ENCODE data around the gene SH3PXD2A. TPM values are rescaled to one million over a fixed set of nuclear protein-coding genes. Genes with fewer than 3 reads are reported as not detected.

Gene SH3PXD2A
- total and polyA plus RNA-seq, 4 donors = 18.7 to 69.1 (median 42.5) TPM

- H3K27ac ChIP-seq (ENCODE audit: low read depth in 1 of 2, low read length in 2 of 2) = peak overlapping the region; percentile 0 to 85
- WGBS, 2 donors = 2 to 6% methylated on average over 19 of the region's 19 CpGs
- no peak overlapping the region for H3K4me3 ChIP-seq (ENCODE audit: low read length in 2 of 2)
- H3K9me3 ChIP-seq (ENCODE audit: control insufficient read depth, low read length) = no peaks in the 10 kb centered on the region
- H3K4me1 ChIP-seq (ENCODE audit: control insufficient read depth in 1 of 2, insufficient read depth in 2 of 2, low read length in 2 of 2) = peaks cover 4 to 5% of the 10 kb centered on the region in 2 donors
- ATAC-seq (ENCODE audit: low FRiP score) (peak; percentile 83), DNase-seq (peak; percentile 86 to 91)
- H3K36me3 ChIP-seq (ENCODE audit: control insufficient read depth in 1 of 2, insufficient read depth in 2 of 2, low read length in 1 of 2) = no peaks in the 10 kb centered on the region
- intact Hi-C loops (cut with DNase I) = no loop called here
- H3K27me3 ChIP-seq (ENCODE audit: control insufficient read depth in 1 of 2, insufficient read depth in 2 of 2, low read length in 1 of 2) = no peaks in the 10 kb centered on the region
These were observed 236.6 kb downstream of the SH3PXD2A start for GRCh38 chr10:103618575-103619423.

DNA sequence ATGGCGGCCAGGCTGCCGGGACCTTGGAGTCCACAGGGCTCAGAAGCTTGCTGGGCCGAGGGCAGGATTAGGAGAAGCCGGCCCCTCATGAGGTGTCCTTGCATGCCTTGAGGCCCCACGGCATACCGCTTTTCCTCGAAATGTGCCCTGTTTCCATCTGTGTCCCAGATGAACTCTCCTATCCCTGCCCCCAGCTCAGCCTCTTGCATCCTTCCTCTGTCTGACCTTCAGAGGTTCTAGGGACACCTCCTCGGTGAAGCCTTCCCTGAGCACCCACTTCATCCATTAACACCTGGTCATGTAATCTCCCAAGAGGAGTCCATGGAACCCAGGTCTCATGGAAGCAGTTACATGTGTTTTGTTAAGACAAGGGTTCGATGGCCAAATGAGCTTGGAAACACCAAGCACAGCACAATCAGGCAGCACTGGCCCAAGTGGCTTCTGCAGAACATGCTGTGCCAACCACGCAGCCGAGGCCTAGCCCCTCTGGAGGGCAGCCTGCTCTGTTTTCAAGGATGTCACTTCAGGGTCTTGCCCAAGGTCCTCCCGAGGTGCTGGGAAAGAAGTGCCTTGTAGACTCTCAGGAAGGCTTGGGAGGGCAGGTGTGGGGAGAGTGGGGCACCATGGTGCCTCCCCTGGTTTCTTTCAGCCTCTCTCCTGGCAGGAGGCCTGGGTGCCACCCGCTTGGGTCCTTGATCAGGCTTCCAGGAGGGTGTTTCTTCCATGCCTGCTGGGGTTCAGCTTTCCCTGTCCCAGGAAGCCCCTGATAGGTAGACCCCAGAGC, 237.6 kb downstream of the SH3PXD2A start:
- intact Hi-C loops (cut with DNase I) = no loop called here
- H3K4me1 ChIP-seq (ENCODE audit: control insufficient read depth in 1 of 2, insufficient read depth in 2 of 2, low read length in 2 of 2) = peaks cover 4 to 5% of the 10 kb centered on the region in 2 donors

DNA sequence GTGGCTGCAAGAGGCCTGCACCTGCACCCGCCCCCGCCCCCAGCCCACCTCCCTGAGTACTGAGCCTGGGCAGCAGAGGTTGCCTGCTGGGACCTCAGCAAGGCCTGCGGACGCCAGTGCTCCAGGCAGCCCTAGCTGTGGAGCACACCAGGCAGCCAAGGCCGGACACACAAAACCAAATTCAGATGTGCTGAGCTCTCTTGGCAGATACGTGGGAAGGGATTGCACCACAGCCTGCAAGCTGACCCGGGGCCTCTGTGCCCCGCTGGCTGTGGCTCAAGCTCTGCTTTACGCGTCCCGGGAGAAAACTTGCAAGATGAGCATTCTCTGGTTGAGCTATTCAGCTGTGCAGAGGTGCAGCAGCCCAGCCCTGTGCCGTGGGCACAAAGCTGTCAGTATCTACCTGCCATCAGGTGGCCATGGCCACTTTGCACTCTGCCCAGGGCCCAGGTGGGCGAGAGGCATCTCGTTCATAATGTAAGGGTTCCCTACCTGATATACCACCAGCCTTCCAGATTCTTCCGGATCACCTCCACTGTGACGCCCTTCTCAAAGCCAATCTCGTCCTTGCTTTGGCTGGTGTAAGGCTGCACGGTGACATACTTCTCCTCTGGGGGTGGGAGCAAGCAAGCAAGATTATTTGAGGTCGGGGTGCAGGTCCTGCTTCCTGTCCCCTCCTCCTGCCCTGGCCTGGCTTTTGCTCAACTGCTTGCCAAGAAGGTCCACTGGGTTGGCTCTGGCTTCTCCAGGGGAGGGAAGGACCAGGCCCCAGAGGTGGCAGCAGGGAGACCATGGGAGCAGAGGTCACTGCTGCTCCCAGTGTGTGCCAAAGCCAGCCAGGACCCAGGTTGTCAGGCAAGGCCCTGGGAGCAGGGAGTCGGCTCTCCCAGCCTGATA, 238.4 kb downstream of the SH3PXD2A start:
- WGBS, 2 donors = 89 to 91% methylated on average over 20 of the region's 20 CpGs
- intact Hi-C loops (cut with DNase I) = no loop called here
- H3K4me3 ChIP-seq (ENCODE audit: low read length in 2 of 2) = no peak overlapping the region
- peaks cover 0 to 1% of the 10 kb centered on the region in 2 donors for H3K36me3 ChIP-seq (ENCODE audit: control insufficient read depth in 1 of 2, insufficient read depth in 2 of 2, low read length in 1 of 2)
- H3K27me3 ChIP-seq (ENCODE audit: control insufficient read depth in 1 of 2, insufficient read depth in 2 of 2, low read length in 1 of 2) = no peaks in the 10 kb centered on the region
- ATAC-seq (ENCODE audit: low FRiP score) (peak; percentile 59), DNase-seq (peak; percentile 67 to 85)
- no peaks in the 10 kb centered on the region for H3K9me3 ChIP-seq (ENCODE audit: control insufficient read depth, low read length)
- H3K4me1 ChIP-seq (ENCODE audit: control insufficient read depth in 1 of 2, insufficient read depth in 2 of 2, low read length in 2 of 2) = peaks cover 4 to 5% of the 10 kb centered on the region in 2 donors
- H3K27ac ChIP-seq (ENCODE audit: low read depth in 1 of 2, low read length in 2 of 2) = no peak overlapping the region

More for the DNA sequence above, 237.6 kb downstream of the SH3PXD2A start:
- Histone ChIP-seq H3K27me3 (ENCODE audit: control insufficient read depth in 1 of 2, insufficient read depth in 2 of 2, low read length in 1 of 2) (no peaks in the 10 kb centered on the region), H3K9me3 (ENCODE audit: control insufficient read depth, low read length) (no peaks in the 10 kb centered on the region), H3K4me3 (ENCODE audit: low read length in 2 of 2) (no peak overlapping the region), H3K27ac (ENCODE audit: low read depth in 1 of 2, low read length in 2 of 2) (peak overlapping the region in 1 of 2 donors; percentile 72), H3K36me3 (ENCODE audit: control insufficient read depth in 1 of 2, insufficient read depth in 2 of 2, low read length in 1 of 2) (peaks cover 0 to under 1% of the 10 kb centered on the region in 2 donors)
- WGBS, 2 donors = 84 to 93% methylated on average over 13 of the region's 13 CpGs
- ATAC-seq (ENCODE audit: low FRiP score) = no peak
- no peak for DNase-seq

DNA sequence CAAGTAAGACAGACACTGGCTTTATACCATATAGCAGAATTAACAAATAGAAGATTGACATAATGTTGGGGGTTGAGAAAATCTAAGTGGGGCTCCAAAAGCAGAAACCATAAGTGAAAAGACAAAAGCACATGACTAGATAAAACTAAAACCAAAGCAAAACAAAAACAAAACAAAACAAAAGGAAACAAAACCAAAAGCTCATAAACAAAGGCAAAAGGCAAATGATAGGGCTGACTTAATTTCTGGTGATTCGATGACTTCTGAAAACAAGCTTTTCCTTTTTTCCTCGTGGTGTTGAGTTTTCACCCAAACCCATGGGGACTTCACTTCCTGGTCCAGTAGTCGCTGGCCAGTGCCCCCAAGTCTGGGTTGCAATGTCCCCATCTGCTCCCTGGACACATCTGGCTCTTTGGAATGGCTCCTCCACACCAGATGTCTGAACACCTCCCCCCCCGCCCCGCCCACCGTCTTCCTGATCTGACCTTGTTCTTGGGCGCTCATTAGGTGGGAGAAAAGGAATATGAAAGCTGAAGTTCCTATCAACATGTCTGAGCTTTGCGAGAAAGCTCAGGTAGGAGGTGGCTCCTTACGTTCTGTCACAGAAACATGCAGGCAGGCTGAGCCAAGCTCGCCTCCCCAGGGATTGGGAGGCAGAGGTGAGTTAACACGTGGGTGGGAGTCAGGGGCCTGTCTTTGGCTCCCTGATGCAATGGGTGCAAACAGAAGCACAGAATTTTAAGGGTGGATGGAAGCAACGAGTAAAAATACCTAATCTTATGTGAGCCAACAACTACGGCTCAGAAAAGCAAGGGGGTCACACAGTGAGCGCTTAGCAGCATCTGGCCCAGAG, 240.8 kb downstream of the SH3PXD2A start:
- Histone ChIP-seq H3K4me1 (ENCODE audit: control insufficient read depth in 1 of 2, insufficient read depth in 2 of 2, low read length in 2 of 2) (no peaks in the 10 kb centered on the region), H3K27ac (ENCODE audit: low read depth in 1 of 2, low read length in 2 of 2) (no peak overlapping the region), H3K27me3 (ENCODE audit: control insufficient read depth in 1 of 2, insufficient read depth in 2 of 2, low read length in 1 of 2) (no peaks in the 10 kb centered on the region), H3K4me3 (ENCODE audit: low read length in 2 of 2) (no peak overlapping the region), H3K36me3 (ENCODE audit: control insufficient read depth in 1 of 2, insufficient read depth in 2 of 2, low read length in 1 of 2) (peaks cover 0 to 1% of the 10 kb centered on the region in 2 donors), H3K9me3 (ENCODE audit: control insufficient read depth, low read length) (no peaks in the 10 kb centered on the region)
- WGBS, 2 donors = 86 to 92% methylated on average over 14 of the region's 14 CpGs
- DNase-seq (no peak), ATAC-seq (ENCODE audit: low FRiP score) (no peak)
- intact Hi-C loops (cut with DNase I) = no loop called here

GRCh38 chr10:103613616-103614015, 241.8 kb downstream of the SH3PXD2A start:
- no peak for ATAC-seq (ENCODE audit: low FRiP score)
- DNase-seq = no peak
- Histone ChIP-seq H3K27me3 (ENCODE audit: control insufficient read depth in 1 of 2, insufficient read depth in 2 of 2, low read length in 1 of 2) (no peaks in the 10 kb centered on the region), H3K27ac (ENCODE audit: low read depth in 1 of 2, low read length in 2 of 2) (no peak overlapping the region), H3K36me3 (ENCODE audit: control insufficient read depth in 1 of 2, insufficient read depth in 2 of 2, low read length in 1 of 2) (peaks cover 0 to 5% of the 10 kb centered on the region in 2 donors), H3K4me3 (ENCODE audit: low read length in 2 of 2) (no peak overlapping the region), H3K9me3 (ENCODE audit: control insufficient read depth, low read length) (no peaks in the 10 kb centered on the region), H3K4me1 (ENCODE audit: control insufficient read depth in 1 of 2, insufficient read depth in 2 of 2, low read length in 2 of 2) (no peaks in the 10 kb centered on the region)
- WGBS, 2 donors = 94 to 96% methylated on average over 2 of the region's 2 CpGs
- intact Hi-C loops (cut with DNase I) = no loop called here

DNA sequence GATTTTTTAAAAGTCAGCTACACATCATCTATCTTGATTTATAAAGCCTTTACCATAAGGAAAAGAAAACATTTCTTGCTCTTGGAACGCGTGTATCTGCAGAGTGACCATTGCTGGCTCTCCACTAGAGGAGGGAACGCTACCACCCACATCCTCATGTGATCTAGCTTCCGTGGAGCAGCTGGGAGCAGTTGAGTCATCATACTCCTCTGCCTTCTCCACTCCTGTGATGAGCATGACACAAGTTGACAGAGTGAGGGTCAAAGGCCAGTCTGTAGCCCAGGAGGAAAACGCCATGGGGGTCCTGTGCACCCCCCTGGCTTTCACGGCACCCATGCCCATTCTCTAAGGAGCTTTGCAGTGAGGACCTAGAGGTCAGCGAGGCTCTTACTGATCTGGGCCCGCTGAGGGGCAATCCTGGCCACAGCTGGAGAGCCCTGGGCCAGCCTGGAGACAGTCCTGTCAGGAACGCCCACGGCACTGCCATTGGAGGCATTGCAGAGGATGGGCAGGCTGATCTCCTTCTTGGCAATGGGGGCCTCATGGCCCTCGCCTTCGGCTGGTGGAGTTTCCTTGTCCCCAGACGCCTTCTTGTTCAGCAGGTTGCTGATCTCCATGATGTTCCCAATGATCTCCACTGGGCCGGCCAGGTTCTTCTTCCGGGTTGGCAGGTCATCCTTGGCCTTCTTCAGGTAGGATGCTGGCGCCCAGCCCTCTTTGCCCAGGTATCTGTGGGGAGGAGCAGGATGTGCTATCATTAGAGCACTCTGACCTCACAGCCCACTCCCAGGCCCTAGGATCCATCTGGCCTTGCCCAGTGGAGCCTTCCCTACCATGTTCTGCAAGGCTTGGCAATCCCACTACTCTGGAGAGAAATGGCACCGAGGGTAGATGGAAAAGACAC, 242.7 kb downstream of the SH3PXD2A start:
- Histone ChIP-seq H3K4me3 (ENCODE audit: low read length in 2 of 2) (no peak overlapping the region), H3K9me3 (ENCODE audit: control insufficient read depth, low read length) (no peaks in the 10 kb centered on the region), H3K27ac (ENCODE audit: low read depth in 1 of 2, low read length in 2 of 2) (no peak overlapping the region), H3K4me1 (ENCODE audit: control insufficient read depth in 1 of 2, insufficient read depth in 2 of 2, low read length in 2 of 2) (no peaks in the 10 kb centered on the region), H3K27me3 (ENCODE audit: control insufficient read depth in 1 of 2, insufficient read depth in 2 of 2, low read length in 1 of 2) (no peaks in the 10 kb centered on the region), H3K36me3 (ENCODE audit: control insufficient read depth in 1 of 2, insufficient read depth in 2 of 2, low read length in 1 of 2) (peaks cover 0 to 5% of the 10 kb centered on the region in 2 donors)
- intact Hi-C loops (cut with DNase I) = no loop called here
- no peak for DNase-seq
- 90% methylated on average over 17 of the region's 17 CpGs for WGBS, 2 donors
- no peak for ATAC-seq (ENCODE audit: low FRiP score)

- no peak overlapping the region for H3K4me3 ChIP-seq (ENCODE audit: low read length in 2 of 2)
- no peak for DNase-seq
- 57 to 58% methylated on average over 9 of the region's 9 CpGs for WGBS, 2 donors
- H3K9me3 ChIP-seq (ENCODE audit: control insufficient read depth, low read length) = no peaks in the 10 kb centered on the region
- peaks cover 0 to 5% of the 10 kb centered on the region in 2 donors for H3K36me3 ChIP-seq (ENCODE audit: control insufficient read depth in 1 of 2, insufficient read depth in 2 of 2, low read length in 1 of 2)
- ATAC-seq (ENCODE audit: low FRiP score) = no peak
- intact Hi-C loops (cut with DNase I) = no loop called here
- no peaks in the 10 kb centered on the region for H3K4me1 ChIP-seq (ENCODE audit: control insufficient read depth in 1 of 2, insufficient read depth in 2 of 2, low read length in 2 of 2)
- H3K27me3 ChIP-seq (ENCODE audit: control insufficient read depth in 1 of 2, insufficient read depth in 2 of 2, low read length in 1 of 2) = no peaks in the 10 kb centered on the region
- no peak overlapping the region for H3K27ac ChIP-seq (ENCODE audit: low read depth in 1 of 2, low read length in 2 of 2)
These were observed 244.4 kb downstream of the SH3PXD2A start for GRCh38 chr10:103610921-103611511.

All from aorta (tissue), 5 donors.